ENCODE results near the gene PDCD6IP. TPM values are rescaled to one million over a fixed set of nuclear protein-coding genes. Genes with fewer than 3 reads are reported as not detected.
"Not testable (repeated sequence)": the region's sequence is repeated elsewhere in the genome, so short reads cannot be mapped to it uniquely, and the experiment has no call there.

Gene PDCD6IP
- total RNA-seq, 4 donors from 2014 or later, result 74.3 to 317 (median 164) TPM

DNA sequence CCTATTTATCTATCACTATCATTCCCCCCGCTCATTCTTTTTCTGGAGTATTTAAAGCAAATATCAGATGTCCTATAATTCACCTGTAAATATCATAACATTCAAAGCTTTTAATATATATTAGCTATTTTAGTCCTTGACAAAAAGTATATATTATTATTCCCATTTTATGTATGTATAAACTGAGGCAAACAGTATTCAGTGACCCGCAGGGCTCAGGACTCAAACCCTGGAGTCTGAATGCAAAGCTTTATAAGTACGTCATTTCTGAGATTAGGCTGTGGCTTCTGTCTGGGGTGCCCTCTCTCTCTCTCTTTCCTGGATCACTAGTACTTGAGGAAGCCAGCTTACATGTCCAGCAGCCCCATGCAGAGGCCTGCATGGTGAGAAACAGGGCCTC lies 20.4 kb upstream of the PDCD6IP start:
- Histone ChIP-seq H3K9me3 (no peaks in the 10 kb centered on the region), H3K4me3 (no peak overlapping the region), H3K36me3 (no peaks in the 10 kb centered on the region), H3K4me1 (no peaks in the 10 kb centered on the region), H3K27ac (no peak overlapping the region), H3K27me3 (no peaks in the 10 kb centered on the region)
- TF ChIP-seq POLR2A (IDR thresholded peaks at IDR 0.05), result no peak
- TF ChIP-seq, protein P1, sequence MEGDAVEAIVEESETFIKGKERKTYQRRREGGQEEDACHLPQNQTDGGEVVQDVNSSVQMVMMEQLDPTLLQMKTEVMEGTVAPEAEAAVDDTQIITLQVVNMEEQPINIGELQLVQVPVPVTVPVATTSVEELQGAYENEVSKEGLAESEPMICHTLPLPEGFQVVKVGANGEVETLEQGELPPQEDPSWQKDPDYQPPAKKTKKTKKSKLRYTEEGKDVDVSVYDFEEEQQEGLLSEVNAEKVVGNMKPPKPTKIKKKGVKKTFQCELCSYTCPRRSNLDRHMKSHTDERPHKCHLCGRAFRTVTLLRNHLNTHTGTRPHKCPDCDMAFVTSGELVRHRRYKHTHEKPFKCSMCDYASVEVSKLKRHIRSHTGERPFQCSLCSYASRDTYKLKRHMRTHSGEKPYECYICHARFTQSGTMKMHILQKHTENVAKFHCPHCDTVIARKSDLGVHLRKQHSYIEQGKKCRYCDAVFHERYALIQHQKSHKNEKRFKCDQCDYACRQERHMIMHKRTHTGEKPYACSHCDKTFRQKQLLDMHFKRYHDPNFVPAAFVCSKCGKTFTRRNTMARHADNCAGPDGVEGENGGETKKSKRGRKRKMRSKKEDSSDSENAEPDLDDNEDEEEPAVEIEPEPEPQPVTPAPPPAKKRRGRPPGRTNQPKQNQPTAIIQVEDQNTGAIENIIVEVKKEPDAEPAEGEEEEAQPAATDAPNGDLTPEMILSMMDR (IDR thresholded peaks at IDR 0.05), result no peak
- DNase-seq, result no peak
- intact Hi-C loops (cut with DNase I; ENCODE audit: low total_unique reads), result no loop called here

DNA sequence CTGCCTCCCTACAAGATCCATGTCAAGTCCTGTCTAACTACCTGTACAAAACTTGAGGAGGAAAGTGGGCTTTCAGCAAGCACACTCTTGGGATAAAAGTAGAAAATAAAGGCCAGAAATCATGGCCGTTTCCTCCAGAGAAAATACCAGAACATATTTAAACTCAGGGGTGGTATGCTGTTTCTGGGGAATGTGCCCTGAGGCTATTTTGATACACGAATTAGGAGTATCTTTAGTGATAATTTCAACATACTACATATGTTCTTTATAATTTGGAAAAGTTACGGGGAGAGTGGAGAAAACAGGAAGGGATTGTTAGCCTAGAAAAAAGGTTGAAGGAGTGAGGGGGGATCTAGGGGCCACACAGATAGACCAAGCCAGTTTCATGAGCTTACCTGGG lies 18.7 kb upstream of the PDCD6IP start:
- intact Hi-C loops (cut with DNase I; ENCODE audit: low total_unique reads), result loop anchor here (10.0 kb wide), 1 partner anchor 145 kb away; no protein-coding TSS in a partner anchor
- TF ChIP-seq, protein P1 (IDR thresholded peaks at IDR 0.05), result no peak
- no peak for TF ChIP-seq POLR2A (IDR thresholded peaks at IDR 0.05)
- Histone ChIP-seq H3K4me3 (no peak overlapping the region), H3K4me1 (no peaks in the 10 kb centered on the region), H3K27ac (no peak overlapping the region), H3K27me3 (no peaks in the 10 kb centered on the region), H3K9me3 (no peaks in the 10 kb centered on the region), H3K36me3 (no peaks in the 10 kb centered on the region)
- DNase-seq, result no peak

DNA sequence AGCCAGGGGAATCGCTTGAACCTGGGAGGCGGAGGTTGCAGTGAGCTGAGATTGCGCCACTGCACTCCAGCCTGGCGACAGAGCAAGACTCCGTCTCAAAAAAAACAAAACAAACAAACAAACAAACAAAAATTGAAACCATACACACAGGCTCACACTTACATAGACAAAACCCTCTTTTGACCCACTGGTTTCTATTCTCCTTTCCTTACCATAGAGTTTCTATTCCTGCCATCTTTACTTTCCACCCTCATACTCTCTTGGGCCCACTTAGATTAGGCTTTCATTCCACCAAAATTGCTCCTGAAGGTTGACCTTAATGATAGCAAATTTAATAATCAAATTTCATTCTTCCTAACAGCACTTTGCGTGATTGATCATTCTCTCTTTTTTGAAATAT lies 17.0 kb upstream of the PDCD6IP start:
- H3K9me3 ChIP-seq, H3K4me1 ChIP-seq, DNase-seq, H3K27ac ChIP-seq, H3K27me3 ChIP-seq, H3K4me3 ChIP-seq, H3K36me3 ChIP-seq: not testable (repeated sequence)
- intact Hi-C loops (cut with DNase I; ENCODE audit: low total_unique reads), result loop anchor here (10.0 kb wide), 1 partner anchor 147 kb away; no protein-coding TSS in a partner anchor

DNA sequence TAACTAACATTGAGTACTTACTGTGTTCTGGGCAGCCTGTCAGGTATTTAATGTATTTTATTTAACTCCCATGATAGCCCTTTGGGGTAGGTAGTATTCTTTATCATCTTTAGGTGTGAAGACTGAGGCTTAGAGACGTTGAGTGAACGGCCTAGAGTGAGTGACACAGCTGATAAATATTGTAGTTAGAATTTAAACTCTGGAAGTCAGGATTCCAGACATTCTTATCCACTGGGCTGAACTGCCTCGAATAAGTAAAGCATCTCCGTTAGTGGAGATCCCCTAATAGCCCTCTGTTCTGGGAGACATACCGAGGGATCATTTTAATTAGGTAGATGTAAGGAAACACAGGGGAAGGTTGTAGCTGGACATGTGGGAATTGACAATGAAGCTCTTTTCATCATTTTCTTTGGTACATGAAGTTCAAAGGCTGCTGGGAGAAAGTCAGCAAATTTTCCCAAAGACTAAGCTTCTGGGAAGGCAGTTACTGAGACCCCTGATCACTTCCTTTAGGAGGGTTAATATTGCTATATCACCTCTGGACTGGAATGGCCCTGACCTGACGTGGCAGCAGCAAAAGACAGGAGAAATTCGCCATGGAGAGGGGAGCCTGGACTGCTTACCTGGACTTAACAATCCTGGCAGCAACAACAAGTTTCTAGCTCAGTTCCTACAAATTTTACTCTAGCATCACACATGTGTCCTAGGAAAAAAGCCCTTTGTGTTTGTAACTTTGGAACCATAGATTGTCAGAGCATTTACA lies 11.7 kb upstream of the PDCD6IP start:
- intact Hi-C loops (cut with DNase I; ENCODE audit: low total_unique reads), result loop anchor here (10.0 kb wide), 1 partner anchor 152 kb away; no protein-coding TSS in a partner anchor
- Histone ChIP-seq H3K9me3 (no peaks in the 10 kb centered on the region), H3K27ac (no peak overlapping the region), H3K27me3 (no peaks in the 10 kb centered on the region), H3K4me1 (no peaks in the 10 kb centered on the region), H3K36me3 (no peaks in the 10 kb centered on the region), H3K4me3 (no peak overlapping the region)
- TF ChIP-seq POLR2A (IDR thresholded peaks at IDR 0.05), result no peak
- TF ChIP-seq, protein P1 (IDR thresholded peaks at IDR 0.05), result no peak
- no peak for DNase-seq

DNA sequence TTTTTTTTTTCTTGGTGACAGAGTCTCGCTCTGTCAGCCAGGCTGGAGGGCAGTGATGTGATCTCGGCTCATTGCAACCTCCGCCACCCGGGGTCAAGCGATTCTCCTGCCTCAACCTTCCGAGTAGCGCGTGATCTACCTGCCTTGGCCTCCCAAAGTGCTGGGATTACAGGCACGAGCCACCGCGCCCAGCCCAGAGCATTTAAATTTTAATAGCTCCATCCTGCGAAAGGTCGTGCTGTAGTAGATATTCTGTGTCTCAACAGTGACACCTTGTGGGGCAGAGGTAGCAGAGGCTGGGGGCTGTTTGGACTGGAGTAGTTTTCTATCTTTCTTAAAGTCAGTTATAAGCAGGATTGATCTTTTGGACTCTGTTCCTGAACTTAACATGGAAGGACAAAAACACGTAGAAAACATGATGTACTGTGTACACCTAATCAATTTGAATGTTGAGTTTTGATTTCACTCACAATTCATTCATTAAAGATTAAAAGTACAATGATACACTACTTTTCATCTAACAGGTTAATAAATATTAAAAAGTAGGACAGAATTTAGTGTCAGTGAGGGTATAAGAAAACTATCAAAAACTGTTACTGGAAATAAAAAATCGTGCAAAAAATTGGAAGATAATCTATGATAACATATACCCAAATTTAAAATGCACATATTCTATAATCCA lies 11.0 kb upstream of the PDCD6IP start:
- H3K4me3 ChIP-seq, result no peak overlapping the region
- H3K9me3 ChIP-seq, result no peaks in the 10 kb centered on the region
- peak; percentile 48 to 55 for DNase-seq
- intact Hi-C loops (cut with DNase I; ENCODE audit: low total_unique reads), result loop anchor here (10.0 kb wide), 1 partner anchor 153 kb away; no protein-coding TSS in a partner anchor
- TF ChIP-seq POLR2A (IDR thresholded peaks at IDR 0.05), result no peak
- TF ChIP-seq, protein P1 (IDR thresholded peaks at IDR 0.05), result peak; percentile 64 to 83 (median 76)
- no peaks in the 10 kb centered on the region for H3K4me1 ChIP-seq
- H3K36me3 ChIP-seq, result no peaks in the 10 kb centered on the region
- H3K27ac ChIP-seq, result no peak overlapping the region
- H3K27me3 ChIP-seq, result no peaks in the 10 kb centered on the region
